Measurements from ENCODE around the gene THRB. TPM values are rescaled to one million over a fixed set of nuclear protein-coding genes. Genes with fewer than 3 reads are reported as not detected.

The THRB gene
- total and polyA plus RNA-seq, 10 donors, result 1.00 to 26.6 (median 16.2) TPM

- Histone ChIP-seq H3K27ac (no peak overlapping the region), H3K9me3 (peaks cover 0 to 4% (median 0%) of the 10 kb centered on the region in 8 donors), H3K4me3 (no peak overlapping the region), H3K36me3 (no peaks in the 10 kb centered on the region), H3K4me1 (no peaks in the 10 kb centered on the region), H3K27me3 (replicated peaks in 1 of 7) (no peaks in the 10 kb centered on the region)
- no peak for DNase-seq
- TF ChIP-seq POLR2AphosphoS5 (IDR thresholded peaks at IDR 0.05), result no peak
- 88 to 91% (median 90%) methylated on average over 6 of the region's 6 CpGs for WGBS, 5 donors
- intact Hi-C loops (cut with DNase I; ENCODE audit: low total_unique reads), result no loop called here
Measured at GRCh38 chr3:24357635-24358034, 137.0 kb downstream of the THRB start.

- intact Hi-C loops (cut with DNase I; ENCODE audit: low total_unique reads), result no loop called here
- no peak for DNase-seq
- no peak for TF ChIP-seq CTCF (IDR thresholded peaks at IDR 0.05 in 8 of 11, conservative IDR thresholded peaks at IDR 0.05 in 3 of 11)
- no peak for TF ChIP-seq POLR2A (IDR thresholded peaks at IDR 0.05)
- TF ChIP-seq POLR2AphosphoS5 (IDR thresholded peaks at IDR 0.05), result no peak
- H3K4me3 ChIP-seq, result no peak overlapping the region
- H3K36me3 ChIP-seq, result no peaks in the 10 kb centered on the region
- peaks cover 0 to 4% (median 0%) of the 10 kb centered on the region in 8 donors for H3K9me3 ChIP-seq
- no peaks in the 10 kb centered on the region for H3K4me1 ChIP-seq
- H3K27ac ChIP-seq, result no peak overlapping the region
- no peaks in the 10 kb centered on the region for H3K27me3 ChIP-seq (replicated peaks in 1 of 7)
Measured at GRCh38 chr3:24355806-24356205, 138.8 kb downstream of the THRB start.

GRCh38 chr3:24354230-24354629, 140.4 kb downstream of the THRB start:
- H3K9me3 ChIP-seq, result peaks cover 0 to 4% (median 0%) of the 10 kb centered on the region in 8 donors
- DNase-seq, result no peak
- H3K4me1 ChIP-seq, result no peaks in the 10 kb centered on the region
- H3K27ac ChIP-seq, result no peak overlapping the region
- intact Hi-C loops (cut with DNase I; ENCODE audit: low total_unique reads), result no loop called here
- TF ChIP-seq POLR2A (IDR thresholded peaks at IDR 0.05) (no peak), CTCF (IDR thresholded peaks at IDR 0.05 in 8 of 11, conservative IDR thresholded peaks at IDR 0.05 in 3 of 11) (no peak), POLR2AphosphoS5 (IDR thresholded peaks at IDR 0.05) (no peak)
- no peaks in the 10 kb centered on the region for H3K36me3 ChIP-seq
- H3K4me3 ChIP-seq, result no peak overlapping the region
- H3K27me3 ChIP-seq (replicated peaks in 1 of 7), result no peaks in the 10 kb centered on the region

- no peaks in the 10 kb centered on the region for H3K4me1 ChIP-seq
- peaks cover 0 to 4% (median 0%) of the 10 kb centered on the region in 8 donors for H3K9me3 ChIP-seq
- H3K4me3 ChIP-seq, result no peak overlapping the region
- H3K36me3 ChIP-seq, result no peaks in the 10 kb centered on the region
- intact Hi-C loops (cut with DNase I; ENCODE audit: low total_unique reads), result no loop called here
- H3K27me3 ChIP-seq (replicated peaks in 1 of 7), result no peaks in the 10 kb centered on the region
- WGBS, 5 donors, result 85 to 95% (median 91%) methylated on average over 3 of the region's 3 CpGs
- no peak overlapping the region for H3K27ac ChIP-seq
- no peak for TF ChIP-seq CTCF (IDR thresholded peaks at IDR 0.05 in 8 of 11, conservative IDR thresholded peaks at IDR 0.05 in 3 of 11)
- no peak for TF ChIP-seq POLR2A (IDR thresholded peaks at IDR 0.05)
- TF ChIP-seq POLR2AphosphoS5 (IDR thresholded peaks at IDR 0.05), result no peak
- no peak for DNase-seq
Measured at GRCh38 chr3:24352893-24353553, 141.6 kb downstream of the THRB start.
